Right lobe of liver (tissue), 6 donors: ENCODE data around the gene TBC1D10A. TPM values are rescaled to one million over a fixed set of nuclear protein-coding genes. Genes with fewer than 3 reads are reported as not detected.

Experiments used
- ATAC-seq, 4 donors: fragments of 200-7000 bp; cut with Tn5 transposase; one replicate each; pipeline ENCODE4 v1.9.1; 2020; ENCODE audit warnings: mild to moderate bottlenecking in 4 of 4, moderate library complexity in 4 of 4
- DNase-seq, 3 donors: peaks; one replicate each; pipeline ENCODE4 v3.0.0-alpha.2; 2020
- H3K27ac ChIP-seq, 3 donors: fragments of 200-600 bp; one replicate each; pipeline ENCODE4 v1.8.0; 2022
- H3K27me3 ChIP-seq, 2 donors: fragments of 200-600 bp; one replicate each; pipeline ENCODE4 v1.8.0; 2022
- H3K36me3 ChIP-seq, 4 donors: fragments of 200-600 bp; sonication (generic) in 1 of 4; one replicate each; pipeline versions ENCODE4 v1.5.1 to v1.8.0; 2017 to 2022; ENCODE audit warnings: control low read depth in 1 of 4
- H3K4me1 ChIP-seq, 4 donors: fragments of 200-600 bp; sonication (generic) in 1 of 4; one replicate each; pipeline versions ENCODE4 v1.5.1 to v1.8.0; 2017 to 2022; ENCODE audit warnings: control low read depth in 1 of 4
- H3K4me3 ChIP-seq, 3 donors: fragments of 200-600 bp; one replicate each; pipeline ENCODE4 v1.8.0; 2022
- H3K9me3 ChIP-seq, 4 donors: fragments of 200-600 bp; sonication (generic) in 1 of 4; one replicate each; pipeline versions ENCODE4 v1.5.1 to v1.8.0; 2017 to 2022; ENCODE audit warnings: control low read depth in 1 of 4
- POLR2A ChIP-seq: fragments of 450-650 bp; IDR thresholded peaks from one replicate; pipeline ENCODE4 v1.6.1; 2017; ENCODE audit warnings: antibody characterized with exemption, mild to moderate bottlenecking
- WGBS: methylation state at CpG from one replicate; pipeline ENCODE4 v1.1.6; 2018; ENCODE audit warnings: low coverage, low lambda C conversion rate; ENCODE audit not compliant: insufficient coverage; ENCODE audit errors: missing lambda C conversion rate; 5-methylcytosine and 5-hydroxymethylcytosine counted together
- intact Hi-C, 2 donors: fragments of 100-400 bp; cut with DNase I; formaldehyde crosslinking; loops; one replicate each; pipeline versions ENCODE4 v1.11.2 to v1.14.1; 2022
- total RNA-seq, 6 experiments: library from RNA; depleted of rRNA in 2 of 6; stranded (reverse); fragments of >200 nt in 2 of 6; fragmentation: NEBNext Ultra II Directional in 3 of 6; extraction: Animal tissue kit (Norgen Biotek cat#: 25700) in 3 of 6; gene quantifications; one replicate each; pipeline versions ENCODE4 v1.1.0 to v1.2.4, GENCODE V29; 2016 to 2023
- TF ChIP-seq, protein P1 (sequence below), 4 donors: fragments of 200-600 bp in 3 of 4; fragments of 450-650 bp in 1 of 4; IDR thresholded peaks; one replicate each; pipeline versions ENCODE4 v1.5.1 to v1.8.0; 2016 to 2022; ENCODE audit warnings: antibody characterized with exemption in 4 of 4, mild to moderate bottlenecking in 2 of 4
- donor health status: DM: no; HTN: yes; CAD: no.
- donor health status: DM: no; HTN: no; CAD: no.
- donor health status: DM: no; HTN: no; CAD: no.
- donor health status: DM: no; HTN: yes; CAD: no.
- donor health status: DM: no; HTN: yes; CAD: no.

Gene TBC1D10A
- total RNA-seq, 6 experiments from 2014 or later = 6.6 to 12.6 (median 10.0) TPM

DNA sequence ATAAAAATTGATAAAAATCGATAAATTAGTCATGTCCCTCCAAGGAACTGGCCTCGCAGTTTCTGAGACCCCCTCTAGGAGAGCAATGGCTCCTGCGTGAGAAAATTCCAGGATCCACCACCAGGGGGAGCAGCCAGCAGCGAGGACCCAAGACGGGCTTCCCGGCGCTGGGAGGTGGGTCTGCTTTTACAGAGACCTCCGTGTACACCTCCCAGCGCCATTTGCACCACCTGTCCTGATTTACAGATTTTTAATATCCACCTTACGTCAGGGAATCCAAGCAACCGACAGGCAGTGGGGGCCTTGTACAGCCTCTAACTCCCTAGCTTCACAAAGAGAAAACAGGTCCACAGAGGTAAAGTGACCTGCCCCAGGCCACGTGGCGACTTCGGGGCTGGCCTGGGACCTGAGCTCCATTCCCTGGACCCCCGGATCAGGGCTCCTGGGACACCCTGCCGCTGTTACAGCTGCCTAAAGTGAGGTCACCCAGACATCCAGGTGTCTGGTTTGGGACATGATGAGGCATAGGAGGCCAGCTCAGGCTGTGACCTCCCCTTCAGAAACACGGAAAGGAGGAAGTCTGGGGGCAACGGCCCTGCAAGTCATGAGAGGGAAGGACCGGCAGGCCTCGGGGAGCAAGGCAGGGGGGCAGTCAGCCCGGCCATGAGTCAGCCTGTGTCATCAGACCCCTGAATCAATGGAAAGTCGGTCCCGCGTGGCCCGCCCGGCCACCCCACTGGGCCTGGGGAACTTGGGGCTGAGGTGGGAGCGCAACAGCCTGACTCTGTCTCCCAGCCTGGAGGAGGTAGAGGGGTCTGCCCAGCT is 63.6 kb downstream of the TBC1D10A start:
- H3K27me3 ChIP-seq = no peaks in the 10 kb centered on the region
- WGBS = 2% methylated on average over 9 of the region's 27 CpGs
- DNase-seq (peak; percentile 71 to 78 (median 78)), ATAC-seq (peak; percentile 47 to 71 (median 52))
- intact Hi-C loops = loop anchor here in 1 of 2 donors (10.0 kb wide), 1 partner anchor 122 kb away; the partner anchor contains the start of gene RNF215
- H3K4me3 ChIP-seq = peak overlapping the region in 2 of 3 donors; percentile 20 to 24
- H3K36me3 ChIP-seq = no peaks in the 10 kb centered on the region
- no peaks in the 10 kb centered on the region for H3K4me1 ChIP-seq
- no peak overlapping the region for H3K27ac ChIP-seq
- TF ChIP-seq POLR2A = no peak
- TF ChIP-seq, protein P1, sequence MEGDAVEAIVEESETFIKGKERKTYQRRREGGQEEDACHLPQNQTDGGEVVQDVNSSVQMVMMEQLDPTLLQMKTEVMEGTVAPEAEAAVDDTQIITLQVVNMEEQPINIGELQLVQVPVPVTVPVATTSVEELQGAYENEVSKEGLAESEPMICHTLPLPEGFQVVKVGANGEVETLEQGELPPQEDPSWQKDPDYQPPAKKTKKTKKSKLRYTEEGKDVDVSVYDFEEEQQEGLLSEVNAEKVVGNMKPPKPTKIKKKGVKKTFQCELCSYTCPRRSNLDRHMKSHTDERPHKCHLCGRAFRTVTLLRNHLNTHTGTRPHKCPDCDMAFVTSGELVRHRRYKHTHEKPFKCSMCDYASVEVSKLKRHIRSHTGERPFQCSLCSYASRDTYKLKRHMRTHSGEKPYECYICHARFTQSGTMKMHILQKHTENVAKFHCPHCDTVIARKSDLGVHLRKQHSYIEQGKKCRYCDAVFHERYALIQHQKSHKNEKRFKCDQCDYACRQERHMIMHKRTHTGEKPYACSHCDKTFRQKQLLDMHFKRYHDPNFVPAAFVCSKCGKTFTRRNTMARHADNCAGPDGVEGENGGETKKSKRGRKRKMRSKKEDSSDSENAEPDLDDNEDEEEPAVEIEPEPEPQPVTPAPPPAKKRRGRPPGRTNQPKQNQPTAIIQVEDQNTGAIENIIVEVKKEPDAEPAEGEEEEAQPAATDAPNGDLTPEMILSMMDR (IDR thresholded peaks at IDR 0.05) = peak; percentile 93 to 99 (median 97)
- no peaks in the 10 kb centered on the region for H3K9me3 ChIP-seq

DNA sequence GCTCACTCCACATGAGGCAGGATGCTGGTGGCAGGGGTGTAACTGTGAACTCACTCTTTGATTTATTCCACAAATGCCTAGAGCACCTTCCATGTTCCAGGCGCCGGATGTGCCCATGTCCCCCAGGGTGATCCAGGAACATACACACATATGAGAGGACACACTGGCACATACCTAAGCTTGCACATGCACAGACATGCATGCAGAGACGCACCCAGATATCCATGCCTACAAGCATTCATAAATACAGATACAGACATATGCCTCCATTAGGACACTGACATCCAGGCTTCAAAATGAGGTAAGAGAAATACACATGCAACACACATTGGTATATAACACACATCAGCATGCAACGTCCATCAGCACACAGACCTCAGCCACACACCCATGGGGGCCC is 64.6 kb downstream of the TBC1D10A start:
- no peaks in the 10 kb centered on the region for H3K4me1 ChIP-seq
- no peaks in the 10 kb centered on the region for H3K27me3 ChIP-seq
- H3K4me3 ChIP-seq = no peak overlapping the region
- no peak for TF ChIP-seq POLR2A
- TF ChIP-seq, protein P1 (IDR thresholded peaks at IDR 0.05) = no peak
- DNase-seq = no peak
- no peak overlapping the region for H3K27ac ChIP-seq
- intact Hi-C loops = loop anchor here in 1 of 2 donors (10.0 kb wide), 1 partner anchor 123 kb away; the partner anchor contains the start of gene RNF215
- no peak for ATAC-seq
- no CpG with 5 or more reads among the region's 4 CpGs for WGBS
- H3K9me3 ChIP-seq = no peaks in the 10 kb centered on the region
- no peaks in the 10 kb centered on the region for H3K36me3 ChIP-seq

DNA sequence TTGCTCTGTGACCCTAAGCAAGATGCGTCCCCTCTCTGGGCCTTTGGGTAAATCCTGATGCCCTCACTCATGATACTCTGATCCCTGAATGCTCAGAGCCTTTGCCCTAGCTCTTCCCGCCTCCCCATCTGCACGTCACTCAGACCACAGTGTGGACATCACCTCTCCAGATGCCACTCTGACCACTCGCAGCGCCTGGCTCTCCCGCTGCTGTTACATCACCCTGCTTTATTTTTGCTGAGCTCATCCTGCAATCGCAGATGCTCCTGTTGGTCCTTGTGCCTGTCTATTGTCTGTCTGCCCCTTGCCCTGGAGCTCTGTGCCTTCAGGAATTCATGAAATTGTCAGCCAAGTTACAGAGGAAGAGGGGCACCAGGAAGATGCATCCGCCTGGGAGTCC is 65.6 kb downstream of the TBC1D10A start:
- Histone ChIP-seq H3K4me3 (no peak overlapping the region), H3K36me3 (no peaks in the 10 kb centered on the region), H3K9me3 (no peaks in the 10 kb centered on the region), H3K27me3 (no peaks in the 10 kb centered on the region), H3K27ac (no peak overlapping the region), H3K4me1 (no peaks in the 10 kb centered on the region)
- ATAC-seq = peak in 2 of 4 donors; percentile 8 to 33
- DNase-seq = peak in 1 of 3 donors; percentile 60
- intact Hi-C loops = loop anchor here in 1 of 2 donors (10.0 kb wide), 1 partner anchor 124 kb away; the partner anchor contains the start of gene RNF215
- no peak for TF ChIP-seq POLR2A
- TF ChIP-seq, protein P1 (IDR thresholded peaks at IDR 0.05) = no peak
- 17% methylated on average over 7 of the region's 8 CpGs for WGBS

DNA sequence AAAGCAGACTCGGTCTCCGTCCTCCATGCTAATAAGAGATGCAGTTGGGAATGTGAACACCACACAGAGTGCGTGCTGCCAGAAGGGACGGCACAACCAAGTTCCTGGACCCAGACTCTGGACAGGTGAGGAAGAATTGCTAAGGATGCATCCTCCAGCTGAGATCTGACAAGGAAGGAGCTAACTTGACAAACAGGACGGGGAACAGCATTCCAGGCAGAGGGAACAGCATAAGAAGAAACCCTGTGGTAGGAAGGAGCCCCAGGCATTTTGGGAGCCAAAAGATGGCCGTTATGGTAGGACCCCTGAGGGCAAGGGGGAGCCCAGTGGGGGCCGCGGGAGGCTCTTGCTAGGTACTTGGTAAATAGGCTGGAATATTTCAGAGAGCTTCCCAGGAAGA is 66.1 kb downstream of the TBC1D10A start:
- H3K4me3 ChIP-seq = no peak overlapping the region
- no peak for ATAC-seq
- H3K4me1 ChIP-seq = no peaks in the 10 kb centered on the region
- H3K27me3 ChIP-seq = no peaks in the 10 kb centered on the region
- 76% methylated on average over 3 of the region's 8 CpGs for WGBS
- no peak overlapping the region for H3K27ac ChIP-seq
- TF ChIP-seq POLR2A = no peak
- TF ChIP-seq, protein P1 (IDR thresholded peaks at IDR 0.05) = no peak
- H3K9me3 ChIP-seq = no peaks in the 10 kb centered on the region
- H3K36me3 ChIP-seq = no peaks in the 10 kb centered on the region
- DNase-seq = no peak
- intact Hi-C loops = loop anchor here in 1 of 2 donors (10.0 kb wide), 1 partner anchor 124 kb away; the partner anchor contains the start of gene RNF215
